ENCODE measurements around the gene C14orf180. TPM values are rescaled to one million over a fixed set of nuclear protein-coding genes. Genes with fewer than 3 reads are reported as not detected.

C14orf180 gene
- total and polyA plus RNA-seq, 12 donors, result 0.26 to 17.8 (median 5.6) TPM

- no peak for TF ChIP-seq CTCF (IDR thresholded peaks at IDR 0.05)
- no peak for TF ChIP-seq POLR2A (IDR thresholded peaks at IDR 0.05)
- WGBS, 4 donors, result 76 to 81% (median 80%) methylated on average over 22 to 24 of the region's 24 CpGs
- H3K27me3 ChIP-seq, result peaks cover 5% of the 10 kb centered on the region
- H3K4me3 ChIP-seq, result no peak overlapping the region
- intact Hi-C loops (cut with DNase I), result no loop called here
- H3K9me3 ChIP-seq (replicated peaks in 1 of 3), result no peaks in the 10 kb centered on the region
- peak in 3 of 7 donors; percentile 11 to 25 (median 13) for DNase-seq
- H3K36me3 ChIP-seq (replicated peaks in 1 of 2), result no peaks in the 10 kb centered on the region
- H3K4me1 ChIP-seq (replicated peaks in 1 of 2), result no peaks in the 10 kb centered on the region
- no peak overlapping the region for H3K27ac ChIP-seq
These were observed 28.5 kb upstream of the C14orf180 start for GRCh38 chr14:104550861-104551728.

GRCh38 chr14:104551851-104552737, 27.5 kb upstream of the C14orf180 start:
- peaks cover 5% of the 10 kb centered on the region for H3K27me3 ChIP-seq
- H3K4me1 ChIP-seq (replicated peaks in 1 of 2), result no peaks in the 10 kb centered on the region
- 70 to 83% (median 80%) methylated on average over 17 to 33 of the region's 33 CpGs for WGBS, 4 donors
- intact Hi-C loops (cut with DNase I), result no loop called here
- H3K27ac ChIP-seq, result no peak overlapping the region
- no peak overlapping the region for H3K4me3 ChIP-seq
- TF ChIP-seq CTCF (IDR thresholded peaks at IDR 0.05) (no peak), POLR2A (IDR thresholded peaks at IDR 0.05) (no peak)
- no peaks in the 10 kb centered on the region for H3K9me3 ChIP-seq (replicated peaks in 1 of 3)
- peak in 3 of 7 donors; percentile 8 to 51 (median 17) for DNase-seq
- no peaks in the 10 kb centered on the region for H3K36me3 ChIP-seq (replicated peaks in 1 of 2)

- Histone ChIP-seq H3K27me3 (peaks cover under 1% of the 10 kb centered on the region), H3K36me3 (replicated peaks in 1 of 2) (no peaks in the 10 kb centered on the region), H3K4me1 (replicated peaks in 1 of 2) (no peaks in the 10 kb centered on the region), H3K9me3 (replicated peaks in 1 of 3) (no peaks in the 10 kb centered on the region), H3K27ac (no peak overlapping the region), H3K4me3 (no peak overlapping the region)
- intact Hi-C loops (cut with DNase I), result no loop called here
- WGBS, 4 donors, result 68 to 82% (median 76%) methylated on average over 6 to 9 of the region's 9 CpGs
- TF ChIP-seq CTCF (IDR thresholded peaks at IDR 0.05) (no peak), POLR2A (IDR thresholded peaks at IDR 0.05) (no peak)
- peak in 1 of 7 donors; percentile 2 for DNase-seq
These were observed 26.8 kb upstream of the C14orf180 start for GRCh38 chr14:104552738-104553125.

Data from adrenal gland (tissue), 12 donors.